ENCODE measurements around the gene HOXA4. TPM values are rescaled to one million over a fixed set of nuclear protein-coding genes. Genes with fewer than 3 reads are reported as not detected.

Gene HOXA4
- polyA plus RNA-seq, 4 donors, result 20.4 to 24.3 (median 23.3) TPM

- DNase-seq (ENCODE audit: low read depth in 4 of 4, low spot score in 3 of 4), result no peak
Observed at GRCh38 chr7:27138472-27138871, 7.9 kb upstream of the HOXA4 start.

DNA sequence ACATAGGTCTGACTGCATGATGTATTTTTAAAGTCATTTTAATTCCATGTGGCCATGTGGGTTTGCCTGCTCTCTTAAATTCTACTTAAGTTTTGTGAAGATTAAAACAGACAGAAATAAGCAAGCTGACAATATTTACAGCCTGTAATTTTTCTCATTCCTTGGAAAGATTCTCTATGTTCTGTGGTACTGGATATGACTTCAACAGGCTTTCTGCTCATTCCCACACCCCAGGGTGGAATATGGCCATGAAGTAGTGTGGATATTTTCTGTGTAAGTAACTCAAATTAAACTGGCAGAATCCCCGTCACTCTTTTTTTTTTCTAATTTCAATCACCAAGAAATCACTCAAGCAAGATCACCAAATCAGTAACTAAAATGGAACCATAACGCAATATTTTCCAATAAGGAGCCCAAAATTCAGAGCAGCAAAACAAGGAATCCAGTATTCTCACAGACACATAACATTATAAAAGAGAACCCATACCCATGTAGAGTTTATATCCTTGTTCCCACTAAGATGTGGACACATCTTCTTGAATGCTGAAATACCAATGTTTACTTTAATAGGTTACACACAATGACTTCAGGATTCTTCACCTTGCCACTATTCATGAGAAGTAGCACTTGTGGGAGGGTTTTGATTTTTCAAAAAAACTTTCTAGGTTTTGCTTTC is 7.2 kb upstream of the HOXA4 start:
- no peak for DNase-seq (ENCODE audit: low read depth in 4 of 4, low spot score in 3 of 4)

DNA sequence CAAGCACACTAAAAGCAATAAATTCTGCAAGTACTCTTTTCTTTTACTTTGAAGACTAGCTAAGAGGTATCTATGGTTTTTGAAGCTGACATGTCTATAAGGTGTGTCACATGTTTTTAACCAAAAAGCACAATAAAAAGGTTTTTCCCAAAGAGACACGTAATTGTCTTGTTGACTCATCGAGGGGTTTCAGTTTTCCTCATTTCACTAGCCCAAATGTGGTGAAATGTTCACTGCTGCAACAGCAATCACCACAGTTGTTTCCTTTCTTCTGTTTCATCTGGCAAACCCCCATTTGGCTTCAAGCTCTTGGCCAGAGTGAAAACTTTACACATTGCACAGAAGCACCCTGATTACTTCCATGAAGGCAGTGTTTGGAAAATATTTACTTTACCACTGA is 3.8 kb upstream of the HOXA4 start:
- no peak for DNase-seq (ENCODE audit: low read depth in 4 of 4, low spot score in 3 of 4)

DNA sequence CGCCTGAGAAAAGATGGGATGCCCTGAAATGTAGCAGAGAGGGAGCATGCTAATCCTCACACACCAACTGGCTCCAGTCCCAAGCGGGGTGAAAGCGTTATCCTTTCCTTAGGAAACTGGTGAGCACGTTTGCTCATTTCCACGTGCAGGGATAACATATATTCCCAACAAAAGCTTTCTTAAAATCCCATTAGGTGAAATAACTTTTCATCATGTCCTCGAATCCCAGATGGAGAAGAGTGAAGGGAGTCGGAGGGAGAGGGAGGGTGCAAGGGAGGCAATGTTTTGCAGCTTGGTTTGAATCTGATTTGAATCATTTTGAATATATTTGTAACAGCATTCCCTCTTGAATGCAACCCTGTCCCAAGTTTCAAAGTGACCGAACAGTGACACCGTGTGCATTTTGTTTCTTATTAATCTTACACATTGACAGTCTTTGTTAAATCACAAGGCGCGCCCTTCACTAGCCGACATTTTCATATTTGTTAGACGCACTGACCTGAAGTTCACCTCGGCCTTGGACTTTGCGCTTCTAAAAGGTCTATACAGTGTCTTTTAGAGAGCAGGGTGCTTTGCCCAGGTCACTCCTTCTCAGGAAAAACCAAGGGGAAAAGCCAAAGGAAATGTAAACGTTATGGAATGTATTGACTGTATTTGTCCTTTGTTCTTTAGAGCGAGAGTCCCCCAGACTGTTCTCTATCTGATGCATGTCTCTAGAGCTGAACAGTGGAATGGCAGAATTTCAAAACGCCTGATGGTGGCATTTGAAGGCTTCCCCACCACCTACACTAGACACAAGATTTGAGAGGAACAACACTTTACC is 3.1 kb upstream of the HOXA4 start:
- DNase-seq (ENCODE audit: low read depth in 4 of 4, low spot score in 3 of 4), result no peak

GRCh38 chr7:27132978-27133377 is 2.4 kb upstream of the HOXA4 start:
- no peak for DNase-seq (ENCODE audit: low read depth in 4 of 4, low spot score in 3 of 4)

- DNase-seq (ENCODE audit: low read depth in 4 of 4, low spot score in 3 of 4), result no peak
Observed at GRCh38 chr7:27132214-27132613, 1.7 kb upstream of the HOXA4 start.

GRCh38 chr7:27131390-27131819 is 848 bp upstream of the HOXA4 start:
- no peak for DNase-seq (ENCODE audit: low read depth in 4 of 4, low spot score in 3 of 4)

DNA sequence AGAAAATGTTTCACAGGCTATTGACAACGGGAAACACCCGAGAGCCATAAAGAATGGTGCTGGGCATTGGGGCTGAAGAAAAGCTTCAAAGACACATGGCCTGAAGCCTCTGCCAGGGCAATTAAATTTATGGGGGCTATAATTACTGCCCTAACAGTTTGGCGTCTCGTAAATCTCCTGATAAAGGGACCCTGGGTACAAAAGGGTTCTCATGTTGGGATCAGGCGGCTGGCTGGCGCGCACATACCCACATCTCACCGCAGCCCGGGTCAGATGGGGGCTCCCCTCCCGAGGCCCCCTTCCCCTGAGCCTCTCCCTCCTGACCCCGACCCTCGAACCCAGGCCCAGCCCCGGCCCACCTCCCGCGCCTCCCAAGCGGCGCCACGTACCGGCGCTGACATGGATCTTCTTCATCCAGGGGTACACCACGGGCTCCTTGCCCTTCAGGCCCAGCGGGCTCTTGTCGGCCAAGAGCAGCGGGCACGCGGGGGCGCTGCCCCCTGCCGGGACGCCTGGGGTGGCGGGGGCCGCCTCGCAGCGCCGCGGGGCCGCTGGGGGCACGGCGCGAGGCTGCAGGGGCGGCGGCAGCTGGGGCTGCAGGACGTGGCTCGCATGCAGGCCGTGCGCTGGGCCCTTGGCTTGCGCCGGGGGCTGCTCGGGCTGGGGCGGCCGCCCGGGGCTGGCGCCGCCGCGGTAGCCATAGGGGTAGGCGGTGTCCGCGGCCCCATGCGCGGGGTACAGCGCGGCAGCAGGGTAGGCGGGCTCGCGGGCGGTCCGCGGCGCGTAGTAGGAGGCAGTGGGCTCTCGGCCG is 623 bp downstream of the HOXA4 start:
- DNase-seq (ENCODE audit: low read depth in 4 of 4, low spot score in 3 of 4), result no peak

DNA sequence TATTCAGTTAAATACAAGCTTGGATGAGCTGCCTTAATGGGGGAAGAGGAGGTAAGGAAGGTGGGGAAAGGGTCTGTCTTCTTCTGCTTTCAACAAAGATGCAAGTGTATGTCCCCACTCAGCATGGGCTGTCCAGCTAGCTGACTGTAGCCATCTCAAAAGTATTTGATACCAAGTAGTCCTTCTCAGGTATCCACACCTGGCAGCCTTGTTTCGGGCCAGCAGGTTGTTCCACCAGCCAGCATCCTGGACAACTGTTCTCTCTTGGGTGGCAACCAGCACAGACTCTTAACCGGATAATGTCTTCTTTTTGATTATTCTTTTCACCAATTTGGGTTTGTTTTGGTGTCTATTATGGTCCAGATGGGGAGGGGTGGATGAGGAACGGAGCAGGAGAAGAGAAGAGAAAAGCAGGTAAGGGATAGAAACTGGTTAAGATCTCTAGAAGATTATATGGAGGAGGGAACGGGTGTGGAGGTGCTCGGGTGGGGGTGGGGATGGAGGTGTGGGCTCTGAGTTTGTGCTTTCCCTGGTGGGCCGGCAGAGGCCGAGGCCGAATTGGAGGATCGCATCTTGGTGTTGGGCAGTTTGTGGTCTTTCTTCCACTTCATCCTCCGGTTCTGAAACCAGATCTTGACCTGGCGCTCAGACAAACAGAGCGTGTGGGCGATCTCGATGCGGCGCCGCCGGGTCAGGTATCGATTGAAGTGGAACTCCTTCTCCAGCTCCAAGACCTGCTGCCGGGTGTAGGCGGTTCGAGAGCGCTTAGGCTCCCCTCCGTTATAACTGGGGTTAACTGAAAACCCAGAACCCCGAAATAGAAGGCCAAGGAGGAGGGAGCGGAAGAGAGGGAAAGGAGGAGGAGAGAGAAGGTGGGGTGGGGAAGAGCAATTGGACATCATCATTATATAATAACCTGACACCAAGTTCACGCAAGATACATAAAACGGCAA is 1.5 kb downstream of the HOXA4 start:
- no peak for DNase-seq (ENCODE audit: low read depth in 4 of 4, low spot score in 3 of 4)

- DNase-seq (ENCODE audit: low read depth in 4 of 4, low spot score in 3 of 4), result peak in 1 of 4 donors; percentile 74
Observed at GRCh38 chr7:27128034-27128433, 2.5 kb downstream of the HOXA4 start.

DNA sequence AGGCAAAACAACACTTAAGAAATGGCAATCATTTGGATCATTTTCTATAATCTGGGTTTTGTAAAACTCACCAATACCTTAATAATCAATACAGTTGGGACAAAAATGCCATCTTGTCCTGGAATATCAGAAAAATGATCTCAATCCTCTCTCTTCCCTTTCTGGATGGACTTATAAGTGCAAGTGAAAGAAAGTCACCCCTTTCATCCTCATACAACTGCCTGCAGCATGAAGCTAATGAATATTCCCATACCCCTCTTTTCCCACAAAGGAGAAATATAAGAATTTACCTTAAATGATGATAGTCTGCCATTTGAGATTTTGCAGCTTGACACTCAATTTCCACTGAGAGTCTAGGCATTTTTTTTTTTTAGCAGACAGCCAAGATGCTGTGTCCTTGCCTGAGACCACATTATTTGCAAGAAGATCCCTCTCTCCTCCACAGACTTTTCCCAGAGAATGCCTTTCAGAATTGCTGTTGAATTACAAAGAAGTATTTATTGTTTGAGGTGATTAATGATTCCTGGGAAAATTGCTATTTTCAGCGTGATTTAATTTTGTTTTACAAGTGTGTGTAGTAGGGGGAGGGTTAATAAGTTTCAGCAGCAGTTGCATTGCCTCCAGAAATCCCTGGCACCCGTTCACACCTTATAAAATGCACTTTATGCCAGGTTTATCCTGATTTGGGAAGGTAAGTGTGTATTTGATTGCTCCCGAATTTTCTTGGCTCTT is 3.8 kb downstream of the HOXA4 start:
- no peak for DNase-seq (ENCODE audit: low read depth in 4 of 4, low spot score in 3 of 4)

DNA sequence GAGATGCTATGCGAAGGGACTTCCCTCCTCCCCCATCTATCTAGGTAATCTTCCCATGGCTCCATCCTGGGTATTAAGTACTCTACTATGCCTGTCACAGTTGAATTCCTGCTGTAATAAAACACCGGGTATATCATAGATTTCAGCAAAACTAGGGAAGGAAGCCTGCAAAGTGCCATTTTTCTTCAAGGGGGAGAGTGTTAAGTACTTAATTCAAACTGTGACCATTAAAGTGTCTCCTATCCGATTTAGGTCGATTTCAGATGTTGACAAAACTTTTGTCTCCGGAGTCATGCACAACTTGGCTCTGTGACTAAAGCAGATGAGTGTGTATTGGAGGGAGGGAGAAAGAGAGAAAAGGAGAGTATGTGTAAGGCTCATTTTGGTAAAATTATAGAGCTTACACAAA is 4.6 kb downstream of the HOXA4 start:
- no peak for DNase-seq (ENCODE audit: low read depth in 4 of 4, low spot score in 3 of 4)

- DNase-seq (ENCODE audit: low read depth in 4 of 4, low spot score in 3 of 4), result no peak
Observed at GRCh38 chr7:27124902-27125689, 5.5 kb downstream of the HOXA4 start.

DNA sequence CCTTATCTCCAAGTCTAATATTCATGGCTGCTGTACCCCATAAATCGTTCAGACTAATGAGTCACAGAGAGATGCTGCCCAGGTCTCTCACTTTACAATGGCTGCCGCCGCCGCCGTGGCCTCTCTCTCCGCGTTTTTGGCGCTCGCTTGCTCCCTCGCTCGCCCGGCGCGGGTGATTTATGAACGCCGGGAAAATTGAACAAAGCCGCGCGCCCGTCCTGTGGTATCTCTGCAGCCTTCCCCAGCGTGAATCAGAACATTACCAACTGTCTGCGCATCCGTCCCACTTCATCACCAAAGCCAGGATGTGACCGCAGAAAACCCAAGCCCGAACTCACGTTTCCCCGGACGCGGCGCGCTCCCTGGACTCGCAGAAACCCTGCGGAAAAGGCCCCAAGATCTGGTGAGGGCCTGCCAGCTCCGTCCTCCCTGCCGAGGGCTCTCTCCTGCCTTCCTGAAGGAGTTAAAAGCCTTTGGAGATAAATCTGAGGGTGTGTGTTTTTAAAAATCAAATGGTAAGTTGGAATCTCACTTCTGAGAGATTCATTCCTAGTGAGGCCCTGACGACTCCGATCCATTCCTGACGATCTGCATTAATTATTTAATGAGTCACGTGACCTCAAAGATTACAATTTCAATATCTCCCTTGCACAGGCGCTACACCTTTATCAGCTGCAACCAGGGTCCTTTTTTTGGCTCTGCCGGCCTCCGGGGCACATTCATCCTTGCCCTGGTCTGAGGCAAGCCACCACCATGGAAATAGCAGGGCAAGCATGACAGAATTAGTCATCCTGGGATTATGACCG is 6.3 kb downstream of the HOXA4 start:
- DNase-seq (ENCODE audit: low read depth in 4 of 4, low spot score in 3 of 4), result no peak

- DNase-seq (ENCODE audit: low read depth in 4 of 4, low spot score in 3 of 4), result no peak
Observed at GRCh38 chr7:27123477-27124053, 7.0 kb downstream of the HOXA4 start.

DNA sequence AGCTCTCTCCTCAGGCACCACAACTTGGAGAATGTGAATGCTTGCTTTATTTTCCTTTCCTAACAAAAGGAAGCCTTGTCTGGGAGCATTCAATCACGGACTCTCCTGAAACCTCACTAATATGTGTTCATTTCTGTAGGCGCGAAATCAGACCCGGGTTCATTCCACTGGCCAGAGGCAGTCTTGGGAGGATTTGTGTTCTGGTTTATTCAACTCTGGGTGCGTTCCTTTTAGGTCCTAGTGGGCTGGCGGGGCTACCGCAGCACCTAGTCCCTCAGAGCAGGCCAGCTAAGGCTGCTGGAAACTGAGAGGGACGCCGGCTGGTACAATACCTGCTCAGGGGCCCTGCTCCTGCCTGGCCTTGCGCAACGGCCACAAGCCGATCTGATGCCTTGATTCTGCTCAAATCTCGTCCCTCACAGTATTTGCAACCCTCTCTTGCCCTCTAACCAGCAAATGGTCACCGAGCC is 7.5 kb downstream of the HOXA4 start:
- DNase-seq (ENCODE audit: low read depth in 4 of 4, low spot score in 3 of 4), result no peak
